ENCODE data around the gene CFAP61.

The CFAP61 gene

GRCh38 chr20:20060234-20060998 lies 8.1 kb downstream of the CFAP61 start:
- no peak overlapping the region for H3K4me3 ChIP-seq (replicated peaks; ENCODE audit: low read depth, low read length)
- TF ChIP-seq CTCF (IDR thresholded peaks at IDR 0.05; ENCODE audit: low read depth, low read length, missing control alignments), result no peak
- DNase-seq (ENCODE audit: extremely low read depth, low read depth), result no peak

- no peak for DNase-seq (ENCODE audit: extremely low read depth, low read depth)
- TF ChIP-seq CTCF (IDR thresholded peaks at IDR 0.05; ENCODE audit: low read depth, low read length, missing control alignments), result no peak
Measured at GRCh38 chr20:20063941-20064702, 11.8 kb downstream of the CFAP61 start.

GRCh38 chr20:20065361-20065760 lies 13.0 kb downstream of the CFAP61 start:
- DNase-seq (ENCODE audit: extremely low read depth, low read depth), result no peak
- no peak for TF ChIP-seq CTCF (IDR thresholded peaks at IDR 0.05; ENCODE audit: low read depth, low read length, missing control alignments)
- no peak overlapping the region for H3K4me3 ChIP-seq (replicated peaks; ENCODE audit: low read depth, low read length)

More at GRCh38 chr20:20063941-20064702, 11.8 kb downstream of the CFAP61 start:
- no peak overlapping the region for H3K4me3 ChIP-seq (replicated peaks; ENCODE audit: low read depth, low read length)

DNA sequence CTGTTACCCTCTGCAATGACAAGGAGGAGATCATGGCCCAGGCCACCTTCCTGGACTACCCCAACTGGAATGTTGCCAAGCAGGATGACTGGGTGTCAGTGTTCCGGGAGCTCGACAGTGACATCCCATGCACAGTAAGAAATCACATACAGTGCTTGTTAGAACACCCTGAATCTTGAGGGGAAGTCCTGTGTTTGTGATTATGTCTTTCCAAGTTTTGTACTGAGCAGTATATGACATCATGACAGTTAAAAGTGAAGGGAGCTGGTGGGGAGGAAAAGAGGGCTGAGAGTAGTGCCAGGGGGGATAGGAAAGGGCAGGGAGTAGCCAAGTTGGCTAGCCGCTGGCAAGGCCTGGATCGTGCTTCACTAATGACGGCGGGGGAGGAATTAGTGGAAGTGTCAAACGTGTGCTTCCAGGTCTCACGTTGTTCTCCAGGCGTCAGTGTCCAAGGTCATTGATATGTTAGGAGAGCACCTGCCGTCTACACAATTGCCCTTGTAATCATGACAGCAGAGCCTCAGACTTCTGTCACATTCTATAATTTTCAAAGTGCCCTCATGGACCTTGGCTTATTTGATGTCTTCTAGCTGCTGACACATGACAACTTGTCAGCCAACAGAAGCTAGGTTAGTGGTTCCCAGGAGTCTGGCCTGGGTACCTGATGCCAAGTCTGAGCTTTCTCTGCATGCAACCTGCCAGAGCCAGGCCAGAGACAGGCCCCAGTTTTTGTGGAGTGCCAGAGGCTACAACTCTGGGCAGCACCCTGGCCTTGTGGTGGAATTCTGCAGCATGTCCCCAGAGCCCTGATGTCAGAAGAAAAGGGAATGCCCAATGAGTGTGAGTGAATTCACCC lies 18.8 kb downstream of the CFAP61 start:
- DNase-seq (ENCODE audit: extremely low read depth, low read depth), result no peak
- no peak for TF ChIP-seq CTCF (IDR thresholded peaks at IDR 0.05; ENCODE audit: low read depth, low read length, missing control alignments)
- H3K4me3 ChIP-seq (replicated peaks; ENCODE audit: low read depth, low read length), result no peak overlapping the region

DNA sequence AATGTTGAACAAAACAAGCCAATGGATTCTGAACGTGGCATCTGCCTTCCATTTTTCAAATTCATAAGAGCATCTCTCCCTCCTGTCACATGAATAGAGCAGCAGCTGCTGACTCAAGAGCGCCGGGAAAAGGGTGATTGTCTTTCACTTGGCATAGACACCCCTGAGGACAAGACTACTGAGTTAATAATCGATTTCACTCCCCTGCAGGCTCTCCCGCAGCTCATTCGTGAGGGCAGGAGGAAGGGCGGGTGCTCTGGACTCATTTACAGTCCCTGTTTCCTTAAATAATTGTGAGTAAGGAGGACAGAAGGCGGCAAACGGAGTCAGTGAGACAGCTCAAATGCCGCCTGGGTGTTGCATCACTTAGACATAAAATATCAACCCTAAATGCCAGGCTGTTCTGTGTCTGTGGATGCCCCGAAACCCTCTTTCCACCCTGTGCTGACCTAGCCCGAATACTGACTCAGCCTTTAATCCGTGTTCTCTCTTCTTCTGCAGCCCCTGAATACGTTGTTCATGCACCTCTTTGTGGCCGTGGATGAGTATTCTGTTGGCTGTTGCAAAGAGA lies 21.6 kb downstream of the CFAP61 start:
- no peak for DNase-seq (ENCODE audit: extremely low read depth, low read depth)
- H3K4me3 ChIP-seq (replicated peaks; ENCODE audit: low read depth, low read length), result no peak overlapping the region
- TF ChIP-seq CTCF (IDR thresholded peaks at IDR 0.05; ENCODE audit: low read depth, low read length, missing control alignments), result no peak

- TF ChIP-seq CTCF (IDR thresholded peaks at IDR 0.05; ENCODE audit: low read depth, low read length, missing control alignments), result no peak
- no peak for DNase-seq (ENCODE audit: extremely low read depth, low read depth)
- no peak overlapping the region for H3K4me3 ChIP-seq (replicated peaks; ENCODE audit: low read depth, low read length)
Measured at GRCh38 chr20:20075032-20075431, 22.7 kb downstream of the CFAP61 start.
